Tibial nerve (tissue), 4 donors: ENCODE measurements around the gene SLC27A3.

Source experiments
- CTCF ChIP-seq, 5 experiments: fragments of 200-600 bp in 3 of 5; fragments of 450-650 bp in 2 of 5; sonication (generic) in 3 of 5; IDR thresholded peaks; one replicate each; pipeline ENCODE4 v1.5.1; 2016 to 2019; ENCODE audit warnings: antibody characterized with exemption in 5 of 5, mild to moderate bottlenecking in 3 of 5, moderate library complexity in 2 of 5
- EP300 ChIP-seq, 2 donors: sonication (generic); formaldehyde crosslinking; IDR thresholded peaks; one replicate each; pipeline ENCODE4 v1.6.1; 2017; ENCODE audit warnings: antibody characterized with exemption in 2 of 2, mild to moderate bottlenecking in 1 of 2
- POLR2A ChIP-seq, 2 donors: fragments of 450-650 bp; IDR thresholded peaks; one replicate each; pipeline ENCODE4 v1.6.1; 2017; ENCODE audit warnings: antibody characterized with exemption in 2 of 2, mild to moderate bottlenecking in 2 of 2, moderate library complexity in 2 of 2

GRCh38 chr1:153734396-153735089, 40.7 kb upstream of the SLC27A3 start:
- TF ChIP-seq CTCF (IDR thresholded peaks at IDR 0.05) = no peak
- TF ChIP-seq POLR2A (IDR thresholded peaks at IDR 0.05) = no peak
- TF ChIP-seq EP300 (IDR thresholded peaks at IDR 0.05) = no peak
